Activated CD8-positive, alpha-beta memory T cell treated with anti-CD3 and anti-CD28 coated beads for 4 hours (primary cell): ENCODE measurements around the gene VPS4A.
"Not testable (repeated sequence)": the region's sequence is repeated elsewhere in the genome, so short reads cannot be mapped to it uniquely, and the experiment has no call there.

Experiments used
- DNase-seq, 2 donors: peaks; one replicate each; pipeline ENCODE4 v3.0.0-alpha.2; 2020; ENCODE audit warnings: low read depth in 2 of 2

Gene VPS4A

DNA sequence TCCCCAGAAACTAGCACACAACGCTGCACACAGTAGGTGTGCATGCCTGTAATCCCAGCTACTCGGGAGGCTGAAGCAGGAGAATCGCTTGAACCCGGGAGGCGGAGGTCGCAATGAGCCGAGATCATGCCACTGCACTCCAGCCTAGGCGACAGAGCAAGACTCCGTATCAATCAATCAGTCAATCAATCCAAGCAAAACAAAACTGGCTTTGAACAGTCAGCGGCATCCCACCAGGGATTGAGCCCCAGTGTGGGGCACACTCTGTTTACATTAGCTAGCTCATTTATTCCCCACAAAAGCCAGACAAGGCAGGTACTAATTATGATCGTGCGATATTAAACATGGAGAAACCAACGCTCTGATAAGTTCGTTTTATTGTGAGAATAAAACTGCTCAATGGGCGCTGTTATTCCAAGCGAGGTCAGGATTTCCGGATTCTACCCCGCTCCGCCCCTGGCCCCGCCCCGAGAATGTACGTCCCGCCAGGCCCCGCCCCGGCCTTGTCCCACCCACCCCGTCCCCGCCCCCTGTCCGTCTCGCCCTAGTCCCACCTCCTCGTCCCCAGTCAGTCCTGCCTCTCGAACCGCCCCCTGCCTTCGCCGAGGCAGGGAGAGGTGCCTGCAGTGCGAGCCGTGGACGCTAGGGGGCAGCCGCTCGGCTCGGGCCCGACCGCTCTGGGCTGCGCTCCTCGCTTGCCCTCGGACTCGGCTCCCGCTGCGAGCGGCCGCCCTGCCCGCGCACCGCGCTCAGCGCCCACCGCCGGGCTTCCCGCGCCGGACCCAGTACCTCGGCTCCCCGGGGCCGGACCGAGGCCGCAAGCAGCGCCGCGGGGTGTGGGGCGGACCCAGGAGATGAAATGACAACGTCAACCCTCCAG is at the start of gene VPS4A:
TSS of gene VPS4A (plus strand) at position 698 of the 880 bp plus-strand sequence. CDS start at position 860, 162 bp downstream.
- peak; percentile 93 to 97 for DNase-seq

DNA sequence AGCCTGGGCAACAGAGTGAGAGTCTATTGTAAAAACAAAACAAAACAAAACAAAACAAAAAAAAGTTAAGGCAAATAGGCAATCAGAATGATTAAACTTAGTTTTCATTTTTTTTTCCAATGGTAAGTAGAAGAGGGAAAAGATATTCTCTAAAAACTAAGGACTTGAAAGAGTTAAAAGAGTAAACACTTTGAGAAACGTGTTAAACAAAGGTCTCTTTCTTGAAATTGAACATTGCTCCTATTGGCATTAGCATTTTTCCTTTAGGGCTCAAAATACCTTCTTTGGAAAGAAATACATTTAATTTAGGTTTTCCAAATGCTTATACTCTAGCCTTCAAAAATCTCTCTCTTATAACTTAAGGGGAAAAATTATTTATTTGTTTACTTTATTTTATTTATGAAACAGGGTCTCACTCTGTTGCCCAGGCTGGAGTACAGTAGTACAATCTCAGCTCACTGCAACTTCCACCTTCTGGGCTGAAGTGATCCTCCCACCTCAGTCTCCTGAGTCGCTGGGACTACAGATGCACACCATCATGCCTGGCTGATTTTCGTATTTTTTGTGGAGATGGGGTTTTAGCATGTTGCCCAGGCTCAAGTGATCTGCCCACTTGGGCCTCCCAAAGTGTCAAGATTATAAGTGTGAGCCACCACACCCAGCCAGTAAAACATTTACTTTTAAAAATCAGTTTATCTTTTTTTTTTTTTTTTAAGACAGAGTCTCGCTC is 44.7 kb upstream of the VPS4A start:
- no peak for DNase-seq

DNA sequence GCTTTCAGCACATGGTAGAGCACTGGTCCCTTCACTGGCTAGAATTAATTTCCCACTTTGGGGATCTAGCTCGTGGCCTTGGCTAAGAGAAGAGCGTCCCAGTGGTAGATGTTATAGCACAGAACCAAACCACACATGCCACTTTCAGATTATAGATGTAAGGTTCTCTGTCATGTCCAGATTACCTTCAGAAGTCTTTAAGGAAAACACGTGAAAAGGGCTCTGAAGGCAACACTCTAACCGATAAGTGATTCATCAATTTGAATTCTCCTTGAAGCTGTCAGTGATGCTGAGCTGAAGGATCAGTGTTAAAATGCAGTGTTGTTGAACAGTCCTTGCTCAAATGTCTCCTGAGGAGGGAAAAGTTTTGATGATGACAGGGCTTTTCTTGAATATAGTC is 43.5 kb upstream of the VPS4A start:
- no peak for DNase-seq

DNA sequence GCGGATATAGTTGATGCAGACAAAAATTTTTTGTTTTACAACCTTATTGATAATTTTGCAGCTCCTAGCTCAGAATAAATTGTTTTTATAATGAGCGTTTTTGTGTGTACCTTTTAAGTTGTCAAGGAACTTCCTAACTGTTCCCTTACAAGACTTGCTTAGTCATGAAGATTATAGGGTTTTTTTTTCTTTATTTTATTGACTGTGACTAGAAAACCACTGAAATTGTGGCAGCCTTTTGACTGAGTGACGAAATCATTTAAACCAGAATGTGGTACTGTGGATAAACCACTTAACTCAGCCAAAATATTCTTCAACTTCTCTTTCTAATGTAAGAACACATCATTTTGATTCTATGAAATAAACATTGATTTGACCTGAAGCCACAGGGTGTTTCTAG is 40.8 kb upstream of the VPS4A start:
- DNase-seq, result no peak

DNA sequence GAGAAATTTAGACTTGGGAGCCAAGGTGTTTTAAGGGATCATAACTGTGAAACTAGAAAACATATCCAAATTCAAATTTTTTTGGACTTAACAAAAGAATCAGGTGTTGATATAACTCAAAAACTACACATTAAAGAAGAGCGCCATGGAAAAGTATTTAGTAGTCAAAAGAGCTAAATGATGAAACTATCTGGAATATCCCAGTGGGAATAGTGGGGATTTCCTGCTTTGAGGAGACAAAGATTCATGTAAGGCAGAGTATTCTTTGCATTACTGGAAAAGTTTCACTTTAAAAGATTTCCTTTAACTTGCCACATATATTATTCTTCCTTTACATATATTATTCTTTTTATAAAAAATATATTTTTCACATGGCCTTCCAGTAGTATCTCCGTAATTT is 40.3 kb upstream of the VPS4A start:
- no peak for DNase-seq

DNA sequence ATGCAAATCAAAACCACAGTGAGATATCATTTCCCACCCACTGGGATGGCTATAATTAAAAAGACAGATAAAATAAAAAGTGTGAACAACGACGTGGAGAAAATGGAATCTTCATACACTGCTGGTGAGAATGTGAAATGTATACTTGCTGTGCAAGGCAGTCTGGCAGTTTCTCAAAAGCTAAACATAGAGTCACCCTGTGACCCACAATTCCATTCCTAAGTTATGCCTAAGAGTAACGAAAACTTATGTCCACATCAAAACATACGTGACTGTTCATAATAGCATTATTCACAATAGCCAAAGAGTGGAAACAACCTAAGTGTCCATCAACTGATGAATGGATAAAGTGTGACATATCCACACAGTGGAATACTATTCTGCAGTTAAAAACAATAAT is 38.1 kb upstream of the VPS4A start:
- no peak for DNase-seq

DNA sequence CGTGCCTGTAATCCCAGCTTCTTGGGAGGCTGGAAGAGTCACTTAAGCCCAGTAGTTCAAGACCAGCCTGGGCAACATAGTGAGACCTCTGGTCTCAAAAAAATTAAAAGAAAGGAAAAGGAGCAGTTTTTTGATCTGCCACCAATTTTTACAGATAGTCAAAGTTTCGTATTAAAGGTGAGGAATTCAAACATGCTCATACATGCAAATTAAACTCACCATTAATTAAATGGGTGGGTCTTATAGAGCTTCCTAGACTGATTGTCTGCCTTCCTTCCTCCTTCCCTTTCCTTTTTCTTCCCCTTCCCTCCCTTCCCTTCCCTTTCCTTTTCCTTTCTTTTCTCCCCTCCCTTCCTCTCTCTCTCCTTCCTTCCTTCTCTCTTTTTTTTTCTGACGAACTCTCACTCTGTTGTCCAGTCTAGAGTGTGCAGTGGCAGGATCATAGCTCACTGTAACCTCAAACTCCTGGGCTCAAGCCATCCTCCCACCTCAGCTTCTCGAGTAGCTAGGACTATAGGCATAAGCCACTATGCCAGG is 36.4 kb upstream of the VPS4A start:
- no peak for DNase-seq

DNA sequence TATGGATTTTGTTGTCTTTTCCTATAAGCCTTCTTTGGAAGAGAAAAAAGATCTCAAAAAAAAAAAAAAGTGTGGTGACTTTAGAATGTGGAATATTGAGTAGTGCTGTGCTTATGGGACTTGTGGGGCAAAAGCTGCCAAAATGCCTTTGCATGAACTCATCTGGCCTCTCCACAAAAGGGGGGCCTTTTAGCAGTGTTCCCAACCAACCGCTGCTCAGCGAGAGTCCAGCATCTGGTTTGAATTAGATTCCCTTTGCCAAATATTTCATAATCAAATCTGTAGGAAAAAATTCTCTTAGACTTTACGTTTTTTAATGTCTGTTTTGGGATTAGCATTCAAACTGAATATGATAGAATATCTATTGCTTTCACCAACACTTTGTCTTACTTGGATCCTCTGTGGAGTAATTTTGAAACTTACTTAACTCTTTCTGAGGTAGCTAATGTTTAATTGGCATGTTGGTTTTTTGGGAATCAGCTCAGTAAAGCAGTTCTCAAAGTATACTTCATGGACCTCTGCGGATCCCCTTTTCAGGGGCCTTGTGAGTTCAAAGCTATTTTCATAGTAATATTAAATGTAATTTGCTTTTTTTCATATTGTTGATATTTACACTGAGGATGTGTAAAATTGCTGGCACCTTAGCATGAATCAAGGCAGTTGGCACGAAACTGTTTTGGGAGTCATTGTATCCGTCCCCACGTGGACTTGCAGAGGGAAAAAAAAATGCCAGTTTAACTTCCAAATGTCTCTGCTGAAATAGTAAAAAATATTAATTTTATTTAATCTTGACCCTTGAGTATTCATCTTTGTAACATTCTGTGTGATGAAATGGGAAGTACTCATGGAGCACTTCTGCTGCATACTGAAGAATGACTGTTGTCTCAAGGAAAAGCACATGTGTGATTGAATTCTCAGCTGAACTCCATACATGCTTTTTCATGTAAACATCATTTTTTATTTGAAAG is 34.7 kb upstream of the VPS4A start:
- no peak for DNase-seq

DNA sequence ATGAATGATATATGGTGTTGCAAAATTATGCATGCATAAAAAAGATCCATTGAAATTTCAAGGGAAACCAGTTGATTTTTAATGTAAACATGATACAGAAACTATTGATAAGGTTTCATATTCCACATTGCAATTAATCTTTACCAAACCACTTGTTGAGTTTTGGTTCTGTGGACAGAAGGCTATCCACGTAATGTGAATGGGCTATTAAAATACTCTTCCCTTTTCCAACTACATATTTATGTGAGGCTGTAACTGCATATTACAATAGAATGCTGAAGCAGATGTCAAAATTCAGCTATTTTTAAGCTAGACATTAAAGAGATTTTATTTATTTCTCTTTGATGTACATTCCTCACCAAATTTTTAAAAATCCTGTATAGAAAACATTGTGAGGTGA is 33.7 kb upstream of the VPS4A start:
- DNase-seq, result no peak

DNA sequence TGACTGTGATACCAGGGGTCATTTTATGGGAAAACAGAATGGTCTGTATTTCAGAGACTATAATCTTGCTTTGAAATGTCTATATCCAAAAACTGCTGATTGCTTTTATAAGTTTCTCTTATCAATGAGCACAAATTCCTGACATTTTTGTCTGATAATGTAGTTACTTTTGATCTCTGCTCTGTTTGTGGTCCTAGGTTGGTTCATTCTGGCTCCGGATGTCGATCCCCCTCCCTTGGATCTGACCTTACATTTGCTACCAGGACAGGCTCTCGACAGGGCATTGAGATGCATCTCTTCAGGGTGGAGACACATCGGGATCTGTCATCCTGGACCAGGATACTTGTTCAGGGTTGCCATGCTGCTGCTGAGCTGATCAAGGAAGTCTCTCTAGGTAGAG is 27.3 kb upstream of the VPS4A start:
- DNase-seq, result no peak

DNA sequence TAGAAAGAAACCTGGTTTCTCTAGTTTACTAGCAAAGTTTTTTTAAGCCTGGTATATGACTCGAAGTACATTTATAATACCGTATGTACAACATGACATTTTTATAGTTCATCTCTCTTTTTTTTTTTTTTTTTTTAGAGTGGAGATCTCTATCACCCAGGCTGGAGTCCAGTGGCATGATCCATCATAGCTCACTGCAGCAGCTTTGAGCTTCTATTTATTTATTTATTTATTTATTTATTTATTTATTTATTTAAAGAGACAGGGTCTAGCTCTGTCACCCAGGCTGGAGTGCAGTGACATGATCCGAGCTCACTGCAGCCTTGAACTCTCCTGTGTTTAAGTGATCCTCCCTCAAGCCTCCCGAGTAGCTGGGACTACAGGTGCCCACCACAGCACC is 25.9 kb upstream of the VPS4A start:
- no peak for DNase-seq

DNA sequence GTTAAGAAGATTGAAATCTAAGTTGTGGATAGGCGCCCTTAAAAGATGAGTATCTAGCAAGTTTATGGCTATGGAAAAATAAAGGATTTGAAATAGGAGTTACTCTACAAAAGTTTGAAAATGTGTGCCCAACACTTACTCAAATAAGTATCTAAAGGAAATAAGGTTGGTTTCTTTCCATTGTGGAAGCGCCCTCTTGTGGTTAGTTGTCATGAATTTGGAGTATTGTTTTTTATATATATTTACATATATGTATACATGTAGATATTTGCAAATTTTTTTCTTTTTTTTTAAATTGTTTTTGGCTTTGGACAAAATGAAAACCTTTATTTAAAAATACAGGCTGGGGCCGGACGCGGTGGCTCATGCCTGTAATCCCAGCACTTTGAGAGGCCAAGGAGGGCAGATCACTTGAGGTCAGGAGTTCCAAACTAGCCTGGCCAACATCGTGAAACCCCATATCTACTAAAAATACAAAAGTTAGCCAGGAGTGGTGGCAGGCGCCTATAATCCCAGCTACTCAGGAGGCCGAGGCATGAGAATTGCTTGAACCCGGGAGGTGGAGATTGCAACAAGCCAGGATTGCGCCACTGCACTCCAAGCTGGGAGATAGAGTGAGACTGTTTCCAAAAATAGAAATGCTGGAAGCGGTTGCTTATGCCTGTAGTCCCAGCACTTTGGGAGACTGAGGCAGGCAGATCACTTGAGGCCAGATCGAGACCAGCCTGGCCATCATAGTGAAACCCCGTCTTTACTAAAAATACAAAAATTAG is 24.0 kb upstream of the VPS4A start:
- peak in 1 of 2 donors; percentile 6 for DNase-seq

DNA sequence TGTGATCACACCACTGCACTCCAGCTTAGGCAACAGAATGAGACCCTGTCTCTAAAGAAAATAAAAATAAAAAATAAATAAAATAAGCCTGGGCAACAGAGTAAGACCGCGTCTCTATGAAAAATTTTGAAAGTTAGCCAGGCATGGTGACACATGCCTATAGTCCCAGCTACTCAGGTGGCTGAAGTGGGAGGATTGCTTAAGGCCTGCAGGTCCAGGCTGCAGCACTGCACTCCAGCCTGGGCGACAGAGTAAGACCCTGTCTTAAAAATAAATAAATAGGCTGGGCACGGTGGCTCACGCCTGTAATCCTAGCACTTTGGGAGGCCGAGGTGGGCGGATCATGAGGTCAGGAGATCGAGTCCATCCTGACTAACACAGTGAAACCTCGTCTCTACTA is 19.5 kb upstream of the VPS4A start:
- DNase-seq, result not testable (repeated sequence)

DNA sequence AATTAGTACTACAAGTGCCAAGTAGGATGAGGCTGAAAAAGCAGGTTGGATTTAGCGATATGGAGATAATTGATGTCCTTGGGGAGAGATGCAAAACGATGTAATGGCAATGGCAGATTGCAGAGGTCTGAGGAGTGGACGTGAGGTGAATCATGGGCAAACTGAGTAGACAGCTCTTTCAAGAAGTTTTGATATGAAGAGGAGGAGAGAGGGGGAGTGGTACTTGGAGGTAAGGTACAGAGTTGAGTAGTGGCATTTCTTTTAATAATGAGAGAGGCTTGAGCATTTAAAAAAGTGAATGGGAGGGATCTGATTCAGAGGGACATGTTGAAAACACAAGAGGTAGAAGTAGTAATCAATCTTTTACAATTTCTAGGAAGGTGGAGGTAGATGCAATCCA is 17.7 kb upstream of the VPS4A start:
- DNase-seq, result no peak

DNA sequence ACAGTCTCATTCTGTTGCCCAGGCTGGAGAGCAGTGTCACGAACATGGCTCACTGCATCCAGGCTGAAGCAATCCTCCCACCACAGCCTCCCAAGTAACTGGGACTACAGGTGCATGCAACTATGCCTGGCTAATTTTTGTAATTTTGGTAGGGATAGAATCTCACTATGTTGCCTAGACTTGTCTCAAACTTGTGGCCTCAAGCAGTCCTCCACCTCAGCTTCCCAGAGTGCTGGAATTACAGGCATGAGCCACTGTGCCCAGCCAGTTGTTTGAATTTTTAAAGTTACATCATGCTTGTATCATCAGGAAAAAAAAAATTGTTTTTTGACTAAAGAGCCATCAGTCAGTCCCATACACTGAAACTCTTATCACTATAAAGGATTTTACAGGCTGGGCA is 17.1 kb upstream of the VPS4A start:
- no peak for DNase-seq

DNA sequence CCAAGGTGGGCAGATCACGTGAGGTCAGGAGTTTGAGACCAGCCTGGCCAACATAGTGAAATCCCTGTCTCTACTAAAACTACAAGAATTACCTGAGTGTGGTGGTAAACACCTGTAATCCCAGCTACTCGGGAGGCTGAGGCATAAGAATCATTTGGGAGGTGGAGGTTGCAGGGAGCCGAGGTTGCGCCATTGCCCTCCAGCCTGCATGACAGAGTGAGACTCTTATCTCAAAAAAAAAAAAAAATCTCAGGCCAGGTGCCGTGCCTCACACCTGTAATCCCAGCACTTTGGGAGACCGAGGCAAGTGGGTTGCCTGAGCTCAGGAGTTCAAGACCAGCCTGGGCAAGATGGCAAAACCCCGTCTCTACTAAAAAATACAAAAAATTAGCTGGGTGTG is 14.4 kb upstream of the VPS4A start:
- not testable (repeated sequence) for DNase-seq

DNA sequence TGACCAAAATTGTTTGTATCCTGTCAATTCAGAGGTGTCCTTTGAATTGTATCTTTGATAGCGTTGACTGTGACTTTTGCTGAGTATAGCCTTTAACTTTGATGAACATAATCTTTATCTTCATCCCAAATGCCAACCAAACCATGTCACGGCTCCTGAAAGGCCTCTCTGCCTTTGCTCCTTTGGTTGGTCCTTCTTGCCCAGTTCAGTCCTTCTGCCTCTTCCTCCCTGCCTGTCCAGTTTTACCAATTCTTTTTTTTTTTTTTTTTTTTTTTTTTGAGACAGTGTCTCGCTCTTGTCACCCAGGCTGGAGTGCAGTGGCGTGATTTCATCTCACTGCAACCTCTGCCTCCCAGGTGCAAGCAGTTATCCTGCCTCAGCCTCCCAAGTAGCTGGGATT is 12.9 kb upstream of the VPS4A start:
- no peak for DNase-seq

DNA sequence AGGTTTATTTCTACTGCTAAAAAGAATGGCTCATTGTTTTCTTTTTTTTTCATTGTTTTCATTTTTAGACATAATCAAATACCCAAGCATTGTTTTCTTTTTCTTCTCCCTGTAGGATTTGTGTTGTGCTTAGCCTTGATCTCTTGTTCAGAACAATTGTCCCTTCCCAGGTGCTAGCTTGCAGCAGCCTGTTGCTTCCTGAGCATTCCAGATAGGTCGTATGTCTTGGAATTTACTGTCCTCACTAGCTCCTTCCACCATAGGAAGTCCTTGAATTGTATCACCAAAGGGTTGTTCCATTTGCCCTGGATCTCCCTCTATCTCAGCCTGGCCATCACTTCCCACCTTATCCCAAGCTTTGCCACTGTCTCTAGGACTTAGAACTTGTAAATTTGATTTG is 10.0 kb upstream of the VPS4A start:
- DNase-seq, result no peak

DNA sequence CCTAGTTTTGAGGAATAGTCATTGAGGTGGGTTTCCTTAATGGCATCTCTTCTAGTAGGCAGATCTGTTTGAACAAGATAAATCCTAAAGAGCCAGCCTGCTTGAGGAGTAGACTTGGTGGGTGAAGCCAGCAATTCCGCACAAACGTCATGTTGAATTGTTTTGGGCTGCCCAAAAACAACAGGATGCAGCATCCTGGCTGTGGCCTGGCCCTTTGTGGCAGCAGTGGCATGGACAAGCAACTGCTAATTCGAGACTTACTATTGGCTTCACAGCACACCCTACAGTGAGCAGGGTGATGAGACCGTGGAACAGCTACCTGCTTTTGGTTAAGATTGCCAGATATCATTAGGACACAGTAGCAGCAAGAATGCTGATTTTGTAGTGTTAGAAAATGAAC is 9.3 kb upstream of the VPS4A start:
- no peak for DNase-seq

DNA sequence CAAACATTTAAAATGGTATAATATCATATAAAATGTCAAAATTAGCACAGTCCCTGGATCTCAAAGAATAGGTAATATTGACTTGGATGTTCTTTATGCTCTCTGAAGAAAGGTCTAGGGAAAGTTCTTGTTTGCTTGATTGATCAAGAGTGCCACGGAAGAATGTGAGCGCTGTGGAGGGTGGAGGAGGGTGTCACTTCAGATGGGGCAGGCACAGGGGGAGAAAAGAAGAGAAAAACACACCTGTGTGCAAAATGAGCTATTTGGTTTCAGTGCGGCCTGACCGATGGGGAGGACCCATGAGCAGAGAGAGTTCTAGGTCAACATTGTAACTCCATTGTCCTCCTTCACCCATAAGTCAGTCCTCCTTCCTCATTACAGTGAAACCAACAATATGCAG is 8.8 kb upstream of the VPS4A start:
- DNase-seq, result no peak

DNA sequence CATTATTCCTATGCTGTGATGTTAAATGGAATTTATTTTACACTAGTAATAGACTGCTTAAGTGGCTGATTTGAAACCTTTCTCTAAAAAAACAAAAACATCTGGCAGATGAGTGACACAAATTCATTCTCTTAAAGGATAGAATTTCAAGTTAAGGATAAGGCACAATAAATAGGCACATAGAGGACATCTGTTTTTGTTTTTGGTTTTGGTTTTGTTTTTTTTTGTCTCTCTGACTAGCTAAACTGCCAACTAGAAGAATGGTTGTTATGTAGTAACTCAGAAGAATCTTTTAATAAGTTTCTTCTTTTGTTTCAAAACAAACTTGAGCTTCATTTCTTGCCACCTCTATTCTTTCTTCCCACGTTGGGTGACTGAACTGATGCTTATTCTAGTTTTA is 5.1 kb upstream of the VPS4A start:
- no peak for DNase-seq
